ENCODE measurements around the gene GMEB2.
"Not testable (repeated sequence)": the region's sequence is repeated elsewhere in the genome, so short reads cannot be mapped to it uniquely, and the experiment has no call there.

The GMEB2 gene

GRCh38 chr20:63636752-63637628, 10.1 kb upstream of the GMEB2 start:
- peak in 1 of 2 experiments; percentile 26 for DNase-seq

GRCh38 chr20:63635431-63636141, 8.7 kb upstream of the GMEB2 start:
- DNase-seq: no peak

GRCh38 chr20:63633732-63634131, 6.8 kb upstream of the GMEB2 start:
- no peak for DNase-seq

- not testable (repeated sequence) for DNase-seq
Observed at GRCh38 chr20:63631426-63631825, 4.5 kb upstream of the GMEB2 start.

DNA sequence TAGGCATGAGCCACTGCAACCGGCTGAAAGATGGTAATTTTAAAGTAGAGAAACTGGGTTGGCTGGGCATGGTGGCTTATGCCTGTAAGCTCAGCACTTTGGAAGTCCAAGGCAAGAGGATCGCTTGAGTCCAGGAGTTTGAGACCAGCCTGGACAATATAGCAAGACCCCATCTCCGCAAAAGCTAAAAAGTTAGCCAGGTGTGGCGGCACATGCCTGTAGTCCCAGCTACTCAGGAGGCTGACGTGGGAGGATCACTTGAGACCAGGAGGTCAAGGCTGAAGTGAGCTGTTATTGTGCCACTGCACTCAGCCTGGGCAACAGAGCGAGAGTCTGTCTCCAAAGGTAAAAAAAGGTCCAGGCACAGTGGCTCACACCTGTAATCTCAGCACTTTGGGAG, 4.1 kb upstream of the GMEB2 start:
- DNase-seq: not testable (repeated sequence)

- DNase-seq: peak; percentile 85 to 93
Observed at GRCh38 chr20:63628246-63628975, 1.5 kb upstream of the GMEB2 start.

GRCh38 chr20:63627751-63628245, 897 bp upstream of the GMEB2 start:
- DNase-seq: no peak

DNA sequence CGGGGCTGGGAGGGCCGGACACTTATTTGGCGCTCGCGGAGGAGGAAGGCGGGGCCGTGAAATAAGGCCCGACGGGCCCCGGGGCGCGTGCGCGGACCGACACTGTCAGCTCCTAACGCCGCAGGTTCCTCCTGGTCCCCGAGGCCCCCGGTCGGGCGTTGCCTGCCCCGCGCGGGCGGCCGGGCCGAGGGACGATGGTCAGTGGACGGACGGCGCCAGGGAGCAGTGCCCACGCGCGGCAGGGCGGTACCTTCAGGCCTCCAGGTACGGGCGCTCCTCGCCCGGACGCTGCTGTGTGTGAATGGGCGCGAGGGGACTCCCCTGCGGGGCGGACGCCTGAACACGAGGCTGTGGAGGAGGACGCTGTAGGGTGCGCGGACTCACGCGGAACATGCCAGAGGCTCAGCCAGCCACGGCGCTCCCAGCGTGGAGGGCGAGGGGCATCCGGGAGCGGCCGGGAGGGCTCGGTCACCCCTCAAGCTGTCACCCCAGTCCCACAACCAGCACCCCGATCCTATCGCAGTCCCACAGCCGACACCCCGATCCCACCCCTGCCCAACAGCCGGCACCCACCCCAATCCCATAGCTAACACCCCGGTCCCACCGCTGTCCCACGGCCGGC, 339 bp upstream of the GMEB2 start:
- peak; percentile 88 to 98 for DNase-seq

GRCh38 chr20:63625771-63626423, 1.0 kb downstream of the GMEB2 start:
- peak in 1 of 2 experiments; percentile 34 for DNase-seq

- DNase-seq: no peak
Observed at GRCh38 chr20:63624486-63624885, 2.4 kb downstream of the GMEB2 start.

- DNase-seq: no peak
Observed at GRCh38 chr20:63622732-63623131, 4.2 kb downstream of the GMEB2 start.

- DNase-seq: no peak
Observed at GRCh38 chr20:63622096-63622495, 4.8 kb downstream of the GMEB2 start.

GRCh38 chr20:63620991-63621390, 5.9 kb downstream of the GMEB2 start:
- DNase-seq: no peak

DNA sequence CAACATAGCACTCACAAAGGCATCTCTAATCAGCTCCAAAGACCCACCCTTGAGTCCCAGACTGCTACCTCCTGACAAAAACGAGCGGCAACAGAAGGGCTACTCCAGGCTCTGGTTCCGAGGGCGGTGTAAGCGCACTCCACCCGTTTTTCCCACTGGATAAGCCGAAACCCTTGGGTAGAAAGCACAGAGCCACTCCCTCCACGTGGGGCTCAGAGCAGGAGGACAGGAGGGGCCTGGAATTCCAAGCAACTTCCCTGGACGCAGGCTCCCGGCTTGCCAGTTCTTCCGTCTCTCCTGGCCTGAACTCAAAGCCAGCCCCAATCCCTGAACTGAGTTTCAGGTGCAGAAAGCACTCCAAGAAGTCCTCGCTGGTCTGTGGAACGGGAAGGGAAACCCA, 7.4 kb downstream of the GMEB2 start:
- no peak for DNase-seq

DNA sequence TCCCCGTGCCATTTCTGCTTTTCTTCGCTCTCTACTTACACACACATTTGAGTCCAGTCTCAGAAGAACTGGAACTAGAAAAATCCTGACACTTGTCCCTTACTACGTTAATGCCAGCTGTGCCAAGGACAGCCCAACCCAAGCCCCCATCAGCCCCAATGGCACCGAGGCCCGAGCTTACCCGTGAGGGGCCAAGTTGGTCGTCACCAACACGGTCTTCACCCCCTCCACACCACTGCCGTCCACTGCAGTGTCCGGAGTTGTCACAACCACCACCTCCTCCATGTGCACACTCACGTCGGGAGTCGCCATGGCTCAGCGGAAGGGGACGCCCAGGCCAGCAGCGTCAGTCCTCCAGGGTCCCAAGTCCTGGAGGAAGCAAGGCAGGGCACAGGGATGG, 7.8 kb downstream of the GMEB2 start:
- no peak for DNase-seq

DNA sequence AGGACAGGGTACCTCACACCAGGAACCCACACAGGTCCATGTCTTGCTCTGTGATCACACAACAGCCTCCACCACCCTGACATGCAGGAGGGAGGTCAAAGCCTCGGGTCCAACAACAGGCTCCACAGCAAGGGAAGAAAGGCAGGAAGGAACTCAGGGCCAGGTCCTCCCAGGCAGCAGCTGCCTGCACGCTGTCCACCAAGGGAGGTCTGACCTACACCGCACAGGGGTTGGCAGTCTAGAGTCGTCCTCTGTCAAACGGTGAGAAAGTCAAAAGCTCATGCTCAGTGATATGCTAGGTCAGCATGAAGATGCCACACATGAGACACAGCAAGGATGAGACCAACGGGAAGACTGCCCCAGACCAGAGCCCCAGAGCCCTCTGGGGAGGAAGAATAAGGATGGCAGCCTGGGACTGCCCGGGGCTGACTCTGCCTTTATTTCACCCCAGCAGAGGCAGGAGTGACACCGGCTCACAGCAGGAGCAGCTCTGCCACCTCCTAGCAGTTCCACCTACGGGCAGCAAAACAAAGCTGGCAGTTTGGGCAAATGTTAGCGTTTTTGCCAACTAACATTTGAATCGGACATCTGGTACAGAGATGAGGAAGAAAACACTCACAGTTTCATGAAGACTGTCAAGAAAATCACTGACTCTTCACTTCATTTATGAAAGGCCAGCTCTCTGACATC, 8.5 kb downstream of the GMEB2 start:
- DNase-seq: no peak

DNA sequence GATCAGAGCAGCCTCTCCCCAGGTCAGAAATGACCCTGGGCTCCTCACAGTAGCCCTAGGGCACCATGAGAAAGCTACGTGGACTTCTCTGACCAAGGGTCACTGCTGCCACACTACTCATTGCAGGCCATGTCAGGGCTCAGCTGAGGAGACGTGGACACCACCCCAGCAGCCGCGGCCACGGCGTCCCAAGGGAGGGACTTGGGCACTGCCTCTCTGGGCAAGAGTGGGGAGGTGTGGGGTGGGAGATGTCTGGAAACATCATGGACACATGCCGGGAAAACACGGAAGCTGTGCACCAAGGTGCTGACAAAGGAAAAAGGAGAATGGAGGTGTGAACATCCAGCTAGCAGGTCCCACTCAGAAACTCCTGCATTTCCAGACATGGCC, 9.0 kb downstream of the GMEB2 start:
- DNase-seq: no peak

- DNase-seq: no peak
Observed at GRCh38 chr20:63617092-63617875, 9.6 kb downstream of the GMEB2 start.

DNA sequence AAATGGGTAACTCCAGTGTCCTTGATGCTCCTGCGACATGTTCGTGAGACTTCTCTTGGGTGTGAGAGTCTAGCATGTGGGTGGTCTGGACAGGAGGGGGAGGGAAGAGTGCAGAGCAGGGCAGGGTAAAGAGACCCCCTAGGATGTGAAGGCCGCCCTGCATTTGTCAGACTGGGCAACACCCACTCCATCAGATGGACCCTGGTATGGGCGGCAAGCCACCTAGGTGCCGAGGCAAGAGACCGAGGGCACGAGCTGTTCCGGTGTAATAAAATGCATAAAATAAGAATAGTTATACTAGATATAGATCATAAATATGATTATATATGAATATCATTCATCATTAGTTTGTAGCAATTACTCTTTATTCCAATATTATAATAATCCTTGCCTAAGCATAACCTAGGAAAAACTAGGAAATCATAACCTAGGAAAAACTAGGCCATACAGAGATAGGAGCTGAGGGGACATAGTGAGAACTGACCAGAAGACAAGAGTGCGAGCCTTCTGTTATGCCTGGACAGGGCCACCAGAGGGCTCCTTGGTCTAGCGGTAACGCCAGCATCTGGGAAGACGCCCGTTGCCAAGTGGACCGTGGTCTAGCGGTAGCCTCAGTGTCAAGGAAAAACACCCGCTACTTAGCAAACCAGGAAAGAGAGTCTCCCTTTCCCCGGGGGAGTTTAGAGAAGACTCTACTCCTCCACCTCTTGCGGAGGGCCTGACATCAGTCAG, 12.9 kb downstream of the GMEB2 start:
- DNase-seq: not testable (repeated sequence)
